ENCODE measurements around the gene S100A7.
"Not testable (repeated sequence)": the region's sequence is repeated elsewhere in the genome, so short reads cannot be mapped to it uniquely, and the experiment has no call there.

GRCh38 chr1:153462741-153463140 is 2.3 kb upstream of the S100A7 start:
- not testable (repeated sequence) for TF ChIP-seq CTCF (IDR thresholded peaks at IDR 0.05; ENCODE audit: low read depth, low read length, poor library complexity, severe bottlenecking); EZH2phosphoT487 (IDR thresholded peaks at IDR 0.05; ENCODE audit: borderline replicate concordance, low read length)

Measured in DOHH2 (cell line).